ENCODE data around the gene ARIH2.

GRCh38 chr3:49018707-49019006 is 100.0 kb downstream of the ARIH2 start:
- TF ChIP-seq, protein P1, sequence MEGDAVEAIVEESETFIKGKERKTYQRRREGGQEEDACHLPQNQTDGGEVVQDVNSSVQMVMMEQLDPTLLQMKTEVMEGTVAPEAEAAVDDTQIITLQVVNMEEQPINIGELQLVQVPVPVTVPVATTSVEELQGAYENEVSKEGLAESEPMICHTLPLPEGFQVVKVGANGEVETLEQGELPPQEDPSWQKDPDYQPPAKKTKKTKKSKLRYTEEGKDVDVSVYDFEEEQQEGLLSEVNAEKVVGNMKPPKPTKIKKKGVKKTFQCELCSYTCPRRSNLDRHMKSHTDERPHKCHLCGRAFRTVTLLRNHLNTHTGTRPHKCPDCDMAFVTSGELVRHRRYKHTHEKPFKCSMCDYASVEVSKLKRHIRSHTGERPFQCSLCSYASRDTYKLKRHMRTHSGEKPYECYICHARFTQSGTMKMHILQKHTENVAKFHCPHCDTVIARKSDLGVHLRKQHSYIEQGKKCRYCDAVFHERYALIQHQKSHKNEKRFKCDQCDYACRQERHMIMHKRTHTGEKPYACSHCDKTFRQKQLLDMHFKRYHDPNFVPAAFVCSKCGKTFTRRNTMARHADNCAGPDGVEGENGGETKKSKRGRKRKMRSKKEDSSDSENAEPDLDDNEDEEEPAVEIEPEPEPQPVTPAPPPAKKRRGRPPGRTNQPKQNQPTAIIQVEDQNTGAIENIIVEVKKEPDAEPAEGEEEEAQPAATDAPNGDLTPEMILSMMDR (IDR thresholded peaks at IDR 0.05; ENCODE audit: low read depth, low read length), result no peak
- no peak for TF ChIP-seq EZH2phosphoT487 (IDR thresholded peaks at IDR 0.05; ENCODE audit: low read depth)
